NCI-H2227 (cell line): Measurements from ENCODE around the gene PHLPP1.
"Not testable (repeated sequence)": the region's sequence is repeated elsewhere in the genome, so short reads cannot be mapped to it uniquely, and the experiment has no call there.

Experiments
- DNase-seq: peaks from one replicate; lab custom pipeline; 2025; ENCODE audit not compliant: unreplicated experiment; lab: John Stamatoyannopoulos, UW

The PHLPP1 gene

DNA sequence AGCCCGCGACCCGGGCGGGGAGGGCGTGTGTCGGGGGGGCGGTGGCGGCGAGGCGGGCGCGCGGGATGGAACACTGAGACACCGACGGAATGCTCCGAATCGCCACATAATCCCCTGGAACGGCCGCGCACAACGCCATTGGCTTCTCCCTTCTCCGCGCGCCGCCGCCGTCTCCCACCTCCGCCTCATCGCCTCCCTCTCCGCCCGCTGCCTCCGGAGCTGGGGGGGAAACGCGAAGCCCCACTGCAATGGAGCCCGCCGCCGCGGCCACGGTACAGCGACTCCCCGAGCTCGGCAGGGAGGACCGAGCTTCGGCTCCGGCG lies at the start of gene PHLPP1:
TSS of gene PHLPP1 (plus strand) at position 106 of the 323 bp plus-strand sequence. CDS start at position 249, 143 bp downstream.
- DNase-seq, result no peak

- no peak for DNase-seq
Measured at GRCh38 chr18:62669225-62669624, 46.1 kb upstream of the PHLPP1 start.

DNA sequence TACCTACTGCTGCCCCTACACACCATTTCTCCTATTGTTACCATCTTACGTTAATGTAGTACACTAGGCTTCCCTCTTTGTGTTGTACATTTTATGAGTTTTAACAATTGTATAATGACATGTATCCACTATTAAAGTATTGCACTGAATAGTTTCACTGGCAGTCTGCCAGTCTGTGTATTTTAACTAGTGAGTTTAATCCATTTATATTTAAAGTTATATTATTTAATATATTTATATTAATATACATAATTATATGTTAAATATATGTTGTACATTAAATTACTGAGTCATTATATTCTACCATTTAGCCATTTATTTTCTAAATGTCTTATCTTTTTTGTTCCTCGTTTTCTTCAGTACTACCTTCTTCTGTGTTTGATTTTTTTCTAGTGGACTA lies 44.8 kb upstream of the PHLPP1 start:
- no peak for DNase-seq

GRCh38 chr18:62672600-62672999 lies 42.7 kb upstream of the PHLPP1 start:
- no peak for DNase-seq

- DNase-seq, result peak; percentile 58
Measured at GRCh38 chr18:62678847-62679485, 36.4 kb upstream of the PHLPP1 start.

DNA sequence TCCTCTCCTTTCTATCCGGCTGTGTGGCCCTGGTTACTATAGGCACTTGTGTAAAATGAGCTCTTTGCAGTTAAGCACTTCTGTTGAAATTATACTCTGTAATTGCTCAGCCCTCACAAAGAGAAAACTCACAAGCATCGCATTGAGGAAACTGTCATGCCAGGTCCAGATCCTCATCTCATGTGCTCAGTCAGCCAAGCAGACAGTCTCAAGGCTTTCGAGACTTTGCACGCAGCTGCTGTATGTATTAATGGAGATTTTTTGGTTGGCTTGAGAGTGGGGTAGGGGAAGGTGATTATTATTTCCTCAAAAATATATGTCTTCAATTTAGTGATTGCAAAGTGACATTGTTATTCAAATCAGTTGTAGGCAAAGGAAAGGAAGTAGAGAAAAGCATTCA lies 33.0 kb upstream of the PHLPP1 start:
- peak; percentile 84 for DNase-seq

GRCh38 chr18:62683935-62684334 lies 31.4 kb upstream of the PHLPP1 start:
- DNase-seq, result no peak

DNA sequence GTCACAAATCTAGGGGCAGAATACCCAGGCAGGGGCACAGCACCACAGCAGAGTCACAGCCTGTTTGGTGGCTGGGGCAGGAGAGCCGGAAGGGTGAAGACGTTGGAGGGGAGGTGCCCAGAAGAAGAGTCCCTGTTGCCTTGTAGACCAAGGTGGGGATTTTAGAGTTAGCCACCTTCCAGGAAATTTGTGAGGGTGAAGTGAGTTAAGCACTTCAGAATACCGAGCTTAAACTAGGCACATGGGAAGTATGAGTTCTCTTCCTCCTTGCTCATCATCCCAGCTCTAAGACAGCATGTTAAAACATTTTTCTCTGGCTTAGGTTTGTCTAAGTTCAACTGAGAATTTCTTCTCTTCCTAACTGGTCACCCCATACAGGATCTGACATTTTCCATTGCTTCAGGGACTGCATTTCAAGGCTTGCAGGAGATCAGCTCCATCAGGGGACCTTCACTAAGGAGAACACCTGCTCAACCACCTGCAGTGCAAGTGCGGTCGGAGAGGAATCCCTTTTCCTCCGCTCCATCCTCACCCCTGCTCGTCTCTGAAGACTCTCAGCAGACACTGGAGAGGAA lies 26.5 kb upstream of the PHLPP1 start:
- DNase-seq, result no peak

- no peak for DNase-seq
Measured at GRCh38 chr18:62690236-62690815, 25.0 kb upstream of the PHLPP1 start.

DNA sequence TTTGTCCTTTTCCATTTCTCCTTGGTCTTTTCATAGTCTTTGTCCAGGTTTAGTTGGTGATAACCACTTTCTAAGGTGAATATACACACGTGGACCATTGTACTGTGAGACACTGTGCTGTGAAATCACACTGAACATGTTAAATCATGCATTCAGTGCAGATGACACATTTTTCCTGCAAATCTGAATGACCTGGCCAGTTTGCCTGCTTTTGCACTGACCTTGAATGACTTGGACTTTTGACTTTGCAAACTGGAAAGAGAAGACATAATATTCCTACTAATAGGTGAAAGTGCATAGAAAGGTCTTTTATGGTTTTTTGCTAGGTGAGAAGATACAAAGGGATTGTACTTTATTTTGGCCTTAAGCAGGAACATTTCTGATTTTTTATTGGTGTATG lies 21.7 kb upstream of the PHLPP1 start:
- no peak for DNase-seq

GRCh38 chr18:62697636-62698035 lies 17.7 kb upstream of the PHLPP1 start:
- no peak for DNase-seq

- no peak for DNase-seq
Measured at GRCh38 chr18:62702259-62702658, 13.1 kb upstream of the PHLPP1 start.

DNA sequence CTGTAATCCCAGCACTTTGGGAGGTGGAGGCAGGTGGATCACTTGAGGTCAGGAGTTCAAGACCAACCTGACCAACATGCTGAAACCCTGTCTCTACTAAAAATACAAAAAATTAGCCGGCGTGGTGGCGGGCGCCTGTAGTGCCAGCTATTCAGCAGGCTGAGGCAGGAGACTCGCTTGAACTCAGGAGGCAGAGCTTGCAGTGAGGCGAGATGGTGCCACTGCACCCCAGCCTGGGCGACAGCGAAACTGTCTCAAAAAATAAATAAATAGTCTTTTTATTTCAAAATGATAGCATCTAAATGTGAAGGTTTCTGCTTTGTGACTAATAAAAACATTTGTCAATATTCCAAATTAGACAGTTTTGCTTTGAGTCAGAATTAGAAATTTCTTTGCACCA lies 8.5 kb upstream of the PHLPP1 start:
- DNase-seq, result not testable (repeated sequence)

DNA sequence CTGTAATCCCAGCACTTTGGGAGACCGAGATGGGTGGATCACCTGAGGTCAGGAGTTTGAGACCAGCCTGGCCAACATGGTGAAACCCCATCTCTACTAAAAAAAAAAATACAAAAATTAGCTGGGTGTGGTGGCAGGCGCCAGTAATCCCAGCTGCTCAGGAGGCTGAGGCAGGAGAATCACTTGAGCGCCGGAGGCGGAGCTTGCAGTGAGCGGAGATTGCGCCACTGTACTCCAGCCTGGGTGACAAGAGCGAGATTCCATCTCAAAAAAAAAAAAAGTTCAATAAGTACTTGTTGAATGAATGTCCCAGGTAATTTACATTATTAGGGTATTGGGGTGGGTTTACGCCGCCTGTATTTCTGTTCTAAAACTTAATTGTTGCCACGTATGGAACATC lies 5.4 kb upstream of the PHLPP1 start:
- DNase-seq, result peak; percentile 53

- DNase-seq, result peak; percentile 73
Measured at GRCh38 chr18:62710417-62710816, 4.9 kb upstream of the PHLPP1 start.

- DNase-seq, result no peak
Measured at GRCh38 chr18:62711781-62712180, 3.6 kb upstream of the PHLPP1 start.

- DNase-seq, result no peak
Measured at GRCh38 chr18:62713651-62714247, 1.6 kb upstream of the PHLPP1 start.

DNA sequence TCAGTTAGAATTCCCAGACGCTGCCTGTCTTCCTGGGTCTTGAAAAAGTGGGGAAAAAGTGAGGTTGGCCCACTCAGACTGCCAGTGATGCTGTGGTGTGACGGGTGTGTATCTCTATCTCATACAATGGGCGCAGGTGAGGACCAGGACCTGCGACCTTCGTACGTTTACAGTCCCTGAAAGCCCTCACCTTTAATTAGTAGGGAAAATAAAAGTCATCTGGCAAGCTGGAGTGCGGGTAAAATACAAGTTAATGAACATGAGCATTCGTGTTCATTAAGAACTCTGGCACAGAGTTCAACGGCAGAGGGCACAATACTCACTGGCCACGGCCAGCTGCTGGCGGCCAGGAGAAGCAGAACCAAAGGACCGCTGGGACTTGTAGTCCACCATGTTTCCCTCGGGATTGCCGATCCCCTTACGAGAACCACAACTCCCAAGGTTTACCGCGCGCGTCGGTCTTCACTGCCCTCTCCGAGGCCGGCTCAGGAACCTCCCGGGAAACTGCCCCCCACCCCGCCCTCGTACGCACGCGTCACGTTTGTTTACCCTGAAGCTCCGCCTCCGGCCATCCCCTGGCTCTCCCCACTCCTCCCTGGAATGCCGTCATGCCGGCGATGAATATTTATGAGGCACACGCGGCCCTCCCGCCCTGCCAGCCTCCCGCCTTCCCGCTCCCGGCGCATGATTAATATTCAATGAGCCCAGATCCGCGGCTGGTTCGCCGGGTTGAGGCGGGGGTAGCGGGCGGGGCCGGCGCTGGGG lies 488 bp upstream of the PHLPP1 start:
- DNase-seq, result peak; percentile 99

GRCh38 chr18:62715759-62716615 lies 646 bp downstream of the PHLPP1 start:
- peak; percentile 70 for DNase-seq

GRCh38 chr18:62716619-62717168 lies 1.4 kb downstream of the PHLPP1 start:
- peak; percentile 49 for DNase-seq
